GOT3 (cell line): ENCODE results near the gene DMD.

Experiments
- DNase-seq: peaks from one replicate; lab custom pipeline; 2025; ENCODE audit warnings: mixed read lengths; lab: John Stamatoyannopoulos, UW

Gene DMD

DNA sequence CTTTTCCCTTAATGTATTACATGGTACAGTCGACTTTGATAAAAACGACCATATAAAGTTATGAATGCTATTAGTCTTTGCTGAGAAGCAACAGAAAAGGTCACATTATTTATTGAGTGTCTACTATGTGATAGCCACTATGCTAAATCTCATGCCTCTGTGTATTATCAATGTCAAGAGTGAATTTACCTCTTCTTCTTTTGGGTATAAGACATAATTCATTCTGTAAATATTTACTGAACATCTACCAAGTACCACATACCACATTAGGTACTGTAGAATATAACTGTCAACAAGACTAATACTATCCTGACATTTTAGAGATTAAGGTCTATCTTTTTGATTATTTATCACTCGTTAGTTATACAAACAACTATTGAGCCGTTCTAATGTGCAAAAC is 1870.8 kb downstream of the DMD start:
- no peak for DNase-seq

DNA sequence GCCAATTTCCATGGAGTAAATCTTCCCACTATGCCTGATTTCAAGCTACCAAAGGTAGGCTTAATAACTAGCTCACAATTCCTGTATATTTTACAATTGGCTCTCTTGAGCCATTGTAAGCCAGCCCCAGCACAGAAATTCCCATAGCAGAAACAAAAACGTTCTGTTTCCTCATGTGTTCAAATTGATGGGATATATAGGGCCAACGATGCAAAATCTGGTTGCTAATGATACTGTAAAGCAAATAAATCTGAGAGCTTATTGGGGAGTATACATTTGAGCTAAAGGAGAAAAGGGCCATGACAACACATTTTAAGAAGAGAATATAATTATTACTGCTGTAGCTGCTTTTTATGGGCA is 1872.4 kb downstream of the DMD start:
- DNase-seq, result no peak

DNA sequence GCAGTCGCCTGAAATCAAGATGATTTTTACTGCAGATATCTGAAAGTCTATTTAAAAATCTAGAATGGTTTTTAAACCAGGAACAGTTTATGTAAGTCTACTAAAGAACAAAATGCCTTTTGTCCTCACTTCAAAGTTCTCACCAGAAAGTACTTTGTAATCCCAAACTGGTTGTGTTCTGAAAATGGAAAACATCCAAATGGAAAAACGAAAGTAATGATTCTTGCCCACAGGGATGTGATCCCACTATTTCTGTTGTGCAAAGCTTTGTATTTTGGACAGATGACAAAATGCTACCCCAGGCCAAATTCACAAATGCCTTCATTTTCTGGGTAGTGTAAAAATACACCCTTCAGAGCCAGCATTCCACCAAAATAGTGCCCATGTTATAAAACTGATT is 1874.0 kb downstream of the DMD start:
- DNase-seq, result no peak

DNA sequence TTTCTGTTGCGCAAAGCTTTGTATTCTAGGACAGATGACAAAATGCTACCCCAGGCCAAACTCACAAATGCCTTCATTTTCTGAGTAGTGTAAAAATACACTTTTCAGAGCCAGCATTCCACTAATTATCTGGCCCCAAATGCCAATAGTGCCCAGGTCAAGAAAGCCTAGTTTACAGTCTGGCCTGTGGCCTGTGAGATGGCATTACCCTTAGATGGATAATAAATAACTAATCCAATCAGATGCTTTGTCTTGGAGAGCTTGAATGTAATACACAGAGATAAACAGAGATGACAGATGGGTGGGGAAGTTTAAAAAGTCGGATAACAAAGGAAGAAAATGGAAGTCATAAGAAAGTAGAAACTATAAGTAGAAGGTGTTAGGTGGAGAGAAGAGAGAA is 1874.9 kb downstream of the DMD start:
- DNase-seq, result no peak

DNA sequence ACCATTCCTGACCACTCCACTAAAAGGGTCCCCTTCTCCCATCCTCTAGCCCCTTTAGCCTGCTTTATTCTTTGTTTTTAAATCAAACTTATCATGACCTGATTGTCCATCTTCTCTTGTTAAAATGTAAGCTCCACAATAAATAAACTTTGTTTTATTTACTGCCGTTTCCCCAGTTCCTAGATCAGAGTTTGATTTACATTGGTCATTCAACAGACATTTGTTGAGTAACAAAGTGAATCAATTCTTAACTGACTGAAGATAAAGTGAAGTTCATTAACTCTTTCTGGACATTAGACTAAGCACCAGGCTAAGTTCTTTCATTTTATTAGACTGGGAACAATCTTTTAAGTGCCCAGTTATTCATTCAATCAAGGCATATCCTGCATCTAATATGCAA is 1876.4 kb downstream of the DMD start:
- no peak for DNase-seq

DNA sequence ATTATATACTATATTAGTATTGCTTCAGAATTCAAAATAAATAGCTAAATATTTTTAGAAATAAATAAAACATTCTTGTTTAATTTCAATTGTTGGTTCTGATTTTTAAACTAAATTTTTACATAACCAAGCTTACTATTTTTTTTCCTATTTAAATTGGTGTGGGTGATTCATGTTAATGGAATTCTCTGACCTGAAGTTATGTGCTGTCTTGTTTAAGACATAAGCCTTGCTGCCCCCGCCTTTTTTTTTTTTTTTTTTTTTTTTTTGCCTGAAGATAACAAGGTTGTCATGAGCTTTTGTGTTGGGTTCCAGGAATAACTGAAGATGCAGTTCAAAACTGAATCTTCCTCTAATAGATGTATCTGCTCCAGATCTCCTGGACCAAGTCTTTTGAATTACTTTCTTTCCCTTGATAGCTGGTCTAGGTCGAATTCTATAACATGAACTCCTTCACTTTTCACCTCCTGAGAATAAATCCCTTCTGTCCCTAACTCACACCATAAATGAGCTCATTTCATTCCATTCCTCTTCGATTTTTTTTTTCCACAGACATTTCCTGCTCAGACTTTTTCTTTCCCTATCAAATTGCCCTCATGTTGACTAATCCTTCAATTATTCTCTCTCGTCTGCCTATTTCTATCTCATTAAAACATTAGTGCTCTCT is 1878.1 kb downstream of the DMD start:
- no peak for DNase-seq

DNA sequence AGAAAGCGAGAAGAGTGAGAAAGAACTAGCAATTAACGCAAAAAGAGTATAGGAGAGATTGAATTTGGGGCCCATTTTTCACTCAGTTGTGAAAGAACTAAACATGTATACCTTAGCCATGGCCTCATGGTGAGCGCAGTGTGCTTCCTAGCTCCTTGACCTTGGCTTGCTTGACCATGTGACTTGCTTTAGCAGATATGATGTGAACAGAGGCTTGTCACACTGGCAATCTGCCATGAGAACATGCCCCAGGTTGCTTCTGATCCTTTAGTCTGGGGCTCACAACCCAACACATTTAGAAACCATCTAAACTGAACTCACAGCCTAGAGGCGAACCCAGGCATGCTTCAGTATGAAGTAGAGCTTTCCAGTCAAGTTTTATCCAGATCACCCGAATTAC is 1879.4 kb downstream of the DMD start:
- DNase-seq, result no peak

DNA sequence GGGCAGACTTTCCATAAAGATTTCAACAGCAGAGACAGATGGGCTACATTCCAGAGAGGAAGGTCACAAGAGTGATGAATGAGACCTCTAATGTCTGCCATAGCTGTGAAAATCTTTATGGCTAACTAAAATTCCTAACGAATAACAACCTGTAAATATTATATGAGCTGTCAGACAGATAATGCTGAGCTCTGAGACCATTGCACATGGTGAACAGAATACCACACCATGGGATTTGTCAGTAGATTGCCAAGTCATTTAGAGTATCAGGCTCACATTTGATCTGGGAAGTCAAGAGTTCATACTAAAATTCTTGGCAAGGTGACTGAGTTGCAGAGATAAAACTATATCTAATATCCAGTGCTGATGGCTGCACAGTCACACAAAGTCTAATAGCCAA is 1880.3 kb downstream of the DMD start:
- no peak for DNase-seq

DNA sequence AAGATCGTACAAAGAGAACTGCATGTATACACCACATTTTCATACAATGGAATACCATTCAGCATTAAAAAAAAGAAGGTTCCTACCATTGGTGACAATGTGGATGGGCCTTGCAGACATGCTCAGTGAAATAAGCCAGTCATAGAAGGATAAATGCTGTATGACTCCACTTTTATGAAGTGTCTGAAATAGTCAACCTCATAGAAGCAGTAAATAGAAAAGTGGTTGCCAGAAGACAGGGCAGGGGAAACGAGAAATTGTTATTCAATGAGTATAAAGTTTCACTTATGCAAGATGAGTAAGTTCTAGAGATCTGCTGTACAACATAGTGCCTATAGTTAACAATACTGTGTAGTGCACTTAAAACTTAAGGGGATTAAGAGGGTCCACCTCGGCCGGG is 1882.1 kb downstream of the DMD start:
- no peak for DNase-seq

DNA sequence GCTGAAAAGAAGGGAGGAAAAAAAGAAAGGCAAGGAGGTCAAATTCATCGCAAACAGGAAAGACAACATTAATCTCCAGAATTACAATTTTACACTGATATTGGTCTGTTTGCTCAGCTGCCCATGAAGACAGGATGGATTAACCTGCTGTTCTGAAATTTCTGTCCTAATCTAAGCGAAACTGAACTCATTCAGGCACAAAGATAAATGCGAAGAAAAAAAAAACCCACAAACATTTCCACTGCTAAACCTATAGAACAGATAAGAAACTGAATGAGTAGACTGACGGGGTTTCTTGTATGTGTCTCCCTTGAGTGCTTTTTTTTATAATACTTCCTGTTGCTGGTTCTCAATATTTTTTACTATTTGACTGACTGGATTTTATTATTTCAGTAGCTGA is 1887.7 kb downstream of the DMD start:
- no peak for DNase-seq

DNA sequence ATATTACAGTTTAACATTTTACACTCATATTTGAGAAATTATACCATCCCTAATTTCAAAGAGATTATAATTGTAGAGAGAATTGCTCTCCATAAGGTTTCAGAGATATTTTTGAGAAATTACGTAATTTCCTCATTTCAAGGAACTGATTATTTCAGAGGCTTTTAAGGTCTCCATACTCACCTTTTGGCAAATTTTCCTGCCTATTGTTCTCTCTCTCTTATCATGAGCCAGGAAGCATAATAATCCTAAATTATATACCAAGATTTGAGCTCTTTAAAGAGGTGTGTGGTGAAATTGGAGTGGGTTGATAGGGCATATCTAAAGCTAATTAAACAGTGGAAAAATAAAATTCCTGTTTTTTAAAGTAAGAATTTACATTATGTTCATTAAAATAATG is 1890.6 kb downstream of the DMD start:
- DNase-seq, result no peak

DNA sequence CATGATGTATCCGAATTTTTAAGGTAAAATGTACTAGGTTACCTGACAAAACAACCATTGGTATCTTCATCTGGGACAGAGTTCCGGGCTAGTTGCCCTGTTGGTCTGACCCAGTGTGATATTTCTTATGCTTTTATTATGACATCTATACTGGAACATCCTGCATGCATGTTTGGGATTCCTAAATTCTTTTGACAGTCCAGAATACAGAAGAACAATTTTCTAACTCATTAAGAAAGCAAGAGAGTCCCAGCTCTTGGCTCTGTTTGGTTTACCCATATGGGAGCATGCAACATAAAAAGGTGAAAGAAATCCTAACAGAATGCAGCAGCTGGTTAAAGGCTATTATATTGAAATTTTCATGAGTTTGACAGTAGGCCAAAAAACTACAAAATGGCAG is 1891.8 kb downstream of the DMD start:
- no peak for DNase-seq

DNA sequence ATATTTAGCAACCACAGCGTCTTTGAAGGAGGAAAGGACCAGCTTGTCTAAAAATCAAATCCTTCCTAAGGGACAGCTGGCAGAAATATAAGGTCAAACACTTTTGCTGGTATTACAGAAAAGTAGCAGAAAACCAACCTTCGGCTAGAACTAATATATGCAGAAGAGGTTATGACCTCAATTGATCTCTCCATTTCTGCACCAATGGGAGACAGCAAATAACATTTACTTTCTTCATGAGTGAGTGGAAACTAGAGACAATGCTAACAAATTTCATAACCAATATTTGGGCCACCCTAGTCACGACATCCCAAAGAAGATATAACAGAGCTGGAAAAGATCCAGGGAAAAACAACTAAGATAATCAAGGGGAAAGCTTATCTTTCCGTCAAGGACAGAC is 1892.5 kb downstream of the DMD start:
- no peak for DNase-seq

DNA sequence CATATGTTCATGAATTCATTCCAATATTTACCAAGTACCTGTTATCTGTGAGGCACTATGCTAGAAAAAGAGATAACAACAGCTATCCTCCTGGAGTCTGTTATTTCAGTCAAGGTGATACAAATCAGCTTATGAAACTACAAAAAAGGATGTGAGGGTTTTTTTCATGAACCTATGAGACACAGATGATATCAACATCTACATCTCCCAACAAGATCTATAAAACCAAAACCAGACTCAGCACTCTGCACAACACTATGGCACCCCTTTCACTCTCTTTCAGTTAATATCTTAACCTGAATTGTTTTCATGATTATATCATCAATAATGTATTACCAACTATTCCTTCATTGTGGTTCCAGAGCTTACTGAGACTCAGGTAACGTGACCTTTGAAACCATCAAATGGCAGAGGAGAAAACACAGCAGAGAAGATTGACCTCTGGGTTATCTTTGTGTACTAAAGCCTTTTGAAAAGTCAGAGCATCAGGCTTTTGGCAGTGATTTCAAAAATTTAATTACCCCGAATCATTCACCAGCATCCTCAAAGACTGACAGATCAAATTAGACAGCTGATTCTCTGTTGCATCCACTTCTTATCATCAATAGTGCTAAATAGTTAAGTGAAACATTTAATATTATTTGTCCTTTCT is 1894.9 kb downstream of the DMD start:
- no peak for DNase-seq

DNA sequence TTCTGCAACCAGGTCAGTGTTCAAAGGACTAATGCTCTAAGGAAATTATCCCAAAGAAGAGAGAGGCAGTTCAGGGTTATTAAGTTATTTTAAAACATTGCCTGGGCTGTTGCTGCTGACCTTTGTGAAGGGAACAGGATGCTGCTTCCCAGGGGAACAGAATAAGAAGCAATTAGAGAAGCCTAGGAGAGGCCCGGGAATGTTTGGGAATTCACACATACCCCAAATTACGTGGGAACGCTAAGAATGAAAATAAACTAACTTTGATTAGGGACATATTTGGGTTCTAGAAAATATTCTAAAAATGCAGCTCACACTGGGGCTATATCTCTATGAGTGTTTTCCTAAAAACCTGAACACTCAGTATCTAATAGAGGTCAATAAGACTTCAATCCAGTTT is 1896.4 kb downstream of the DMD start:
- no peak for DNase-seq

DNA sequence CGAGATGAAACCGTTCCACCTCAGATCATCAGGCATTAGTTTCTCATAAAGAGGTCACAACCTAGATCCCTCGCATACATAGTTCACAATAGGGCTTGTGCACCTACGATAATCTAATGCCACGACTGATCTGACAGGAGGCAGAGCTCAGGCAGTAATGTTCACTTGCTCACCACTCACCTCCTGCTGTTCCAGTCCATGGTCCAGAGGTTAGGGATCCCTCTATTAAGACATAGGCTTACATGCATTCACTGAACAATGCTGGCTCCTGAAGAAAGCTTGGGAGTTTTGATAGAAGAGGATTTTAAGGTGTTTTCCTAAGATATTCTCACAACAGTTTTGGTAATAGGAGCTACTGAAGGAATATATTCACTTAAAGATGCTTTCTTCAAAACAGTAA is 1903.4 kb downstream of the DMD start:
- DNase-seq, result no peak

DNA sequence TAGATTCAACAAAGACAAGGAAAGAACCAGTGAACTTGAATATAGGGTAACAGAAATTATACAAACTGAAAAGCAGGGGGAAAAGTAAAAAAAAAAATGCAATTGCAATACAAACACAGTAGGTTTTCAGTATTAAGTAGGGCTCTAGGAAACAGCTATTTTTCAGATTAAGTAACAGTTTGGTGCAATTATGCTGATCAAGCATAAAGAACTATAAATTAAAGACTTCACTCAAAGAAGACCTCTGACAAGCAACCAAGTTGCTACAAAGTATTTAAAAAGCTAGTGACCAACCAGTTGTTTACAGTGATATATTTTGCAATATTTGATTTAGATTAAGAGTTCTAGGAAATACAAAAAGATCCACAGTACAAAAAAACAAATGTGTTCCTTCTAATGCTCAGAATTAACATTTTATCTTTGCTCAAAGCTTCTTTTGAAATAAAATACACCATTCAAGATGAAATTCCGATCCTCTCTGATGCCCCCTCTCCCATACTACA is 1908.7 kb downstream of the DMD start:
- DNase-seq, result no peak

DNA sequence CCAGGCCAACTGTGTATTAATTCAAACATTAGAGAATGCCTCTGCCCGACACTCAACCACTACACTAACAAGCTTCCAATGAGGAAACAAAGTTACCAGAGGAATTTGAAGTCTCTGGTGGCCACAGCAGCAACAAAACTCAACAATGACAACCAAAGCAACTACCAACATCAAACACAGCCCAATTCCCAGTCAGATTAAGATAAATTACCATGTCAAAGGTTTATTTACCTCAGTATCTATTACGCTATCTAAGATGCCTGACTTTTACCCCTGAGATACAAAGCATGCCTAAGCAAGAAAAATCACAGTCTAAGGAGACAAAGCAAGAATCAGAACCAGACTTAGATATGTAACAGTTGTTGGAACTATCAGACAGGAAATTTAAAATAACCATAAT is 1909.4 kb downstream of the DMD start:
- no peak for DNase-seq

DNA sequence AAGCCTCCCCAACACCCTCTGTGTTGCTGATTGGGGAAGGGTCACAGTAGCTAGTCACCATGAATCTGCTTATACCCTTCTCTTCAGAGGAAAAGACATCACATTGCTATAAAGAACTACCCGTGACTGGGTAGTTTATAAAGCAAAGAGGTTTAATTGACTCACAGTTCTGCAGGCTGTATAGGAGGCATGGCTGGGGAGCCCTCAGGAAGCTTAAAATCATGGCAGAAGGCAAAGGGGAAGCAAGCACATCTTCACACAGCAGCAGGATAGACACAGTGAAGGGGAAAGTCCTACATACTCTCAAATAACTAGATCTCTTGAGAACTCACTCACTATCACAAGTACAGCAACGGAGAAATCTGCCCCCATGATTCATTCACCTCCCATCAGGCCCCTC is 1910.1 kb downstream of the DMD start:
- DNase-seq, result no peak

DNA sequence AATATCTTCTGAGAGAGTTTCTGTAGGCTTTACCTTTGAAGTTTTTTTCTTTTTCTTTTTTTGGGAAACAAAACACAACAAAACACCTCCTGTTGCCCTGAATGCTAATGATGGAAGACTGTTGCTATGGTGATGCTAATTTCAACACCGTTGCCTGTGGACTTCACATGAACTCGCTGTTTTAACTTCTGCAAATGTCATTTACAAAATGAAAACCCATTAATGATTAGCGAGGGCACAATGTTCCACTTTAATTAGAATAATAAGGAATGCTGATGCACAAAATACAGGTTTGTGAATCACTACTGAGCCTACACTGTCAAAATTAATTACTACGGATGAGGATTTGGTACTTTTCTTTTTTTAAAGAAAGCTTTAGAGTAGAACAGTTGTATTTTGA is 1912.4 kb downstream of the DMD start:
- no peak for DNase-seq

DNA sequence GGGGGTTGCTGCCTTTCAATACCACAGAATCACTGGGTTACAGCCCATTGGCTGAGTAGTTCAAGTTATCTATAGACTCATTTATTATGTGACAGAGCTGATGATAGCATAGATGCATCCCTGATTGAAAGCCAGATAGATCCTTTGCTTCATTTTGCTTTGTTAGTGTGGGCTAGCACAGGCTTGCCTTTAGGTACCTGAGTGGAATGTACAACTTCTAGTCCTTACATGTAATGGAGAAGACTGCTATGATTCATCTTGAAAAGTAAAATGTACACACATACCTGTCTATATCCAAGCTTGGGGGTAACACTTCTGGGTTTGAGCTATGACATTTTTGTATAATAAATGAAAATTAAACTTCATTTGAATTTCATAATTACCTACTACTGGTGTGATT is 1913.5 kb downstream of the DMD start:
- DNase-seq, result no peak

DNA sequence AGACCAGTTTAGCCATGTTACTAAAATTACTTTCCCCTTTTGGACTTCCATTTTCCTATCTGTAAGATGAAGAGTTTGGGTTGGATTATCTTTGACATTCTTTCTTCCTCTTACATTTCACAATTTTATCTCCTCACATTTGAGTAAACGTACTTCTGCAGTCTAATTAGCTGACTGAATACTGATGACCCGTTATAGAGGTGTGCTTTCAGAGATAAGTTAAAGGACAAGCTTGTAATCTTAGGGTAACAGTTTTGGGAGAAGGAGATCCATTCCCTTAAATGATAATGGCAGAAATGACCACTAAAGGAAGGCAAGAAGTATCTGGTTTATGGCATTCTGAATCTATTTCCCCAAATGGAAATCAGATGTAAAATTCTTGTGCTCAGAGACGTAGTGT is 1916.9 kb downstream of the DMD start:
- no peak for DNase-seq

DNA sequence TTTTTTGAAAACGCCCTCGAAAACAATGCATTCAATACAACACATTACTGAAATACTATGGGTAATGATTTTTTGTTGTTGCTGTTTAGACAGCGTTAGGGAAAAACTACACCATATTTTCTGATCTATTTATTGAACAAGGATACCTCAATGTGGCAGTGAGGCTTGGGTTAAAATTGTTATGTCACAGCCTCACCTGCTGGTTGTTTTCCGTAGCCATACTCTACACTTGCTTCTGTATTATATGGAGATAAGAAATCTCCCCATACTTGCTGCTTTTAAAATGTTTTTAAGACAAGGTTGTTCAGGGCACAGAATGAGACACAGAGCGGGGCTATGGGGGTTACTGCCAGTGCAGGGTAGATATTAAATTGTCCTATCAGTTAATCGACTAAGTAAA is 1917.9 kb downstream of the DMD start:
- no peak for DNase-seq

DNA sequence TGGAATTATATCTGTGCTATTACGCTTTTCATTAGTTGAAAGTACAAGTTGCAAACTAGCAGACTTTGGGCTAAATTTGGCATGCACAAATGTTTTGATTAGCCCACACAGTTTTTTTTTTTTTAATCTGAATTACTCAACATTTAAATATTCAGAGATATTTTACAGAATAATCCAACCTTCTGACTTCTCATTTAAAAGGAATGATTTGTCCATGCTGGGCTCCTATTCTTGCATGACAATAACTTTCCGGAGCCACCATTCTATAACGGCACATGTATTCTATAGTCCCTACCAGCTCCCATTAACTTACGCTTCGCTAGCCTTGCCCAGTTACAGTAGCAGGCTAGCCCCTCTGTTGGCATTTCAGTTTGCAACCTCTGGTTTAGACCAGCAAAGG is 1920.2 kb downstream of the DMD start:
- no peak for DNase-seq
